Measurements from ENCODE around the gene FAM83G.

- TF ChIP-seq EZH2 (IDR thresholded peaks at IDR 0.05; ENCODE audit: insufficient read depth, low read length) (no peak), CTCF (IDR thresholded peaks at IDR 0.05; ENCODE audit: insufficient read depth, low read depth, low read length) (no peak)
These were observed 13.4 kb upstream of the FAM83G start for GRCh38 chr17:19017804-19018599.

Data from astrocyte (in vitro differentiated cells and primary cell).